Endothelial cell of hepatic sinusoid (primary cell): ENCODE data around the gene CDC42BPG.
"Not testable (repeated sequence)": the region's sequence is repeated elsewhere in the genome, so short reads cannot be mapped to it uniquely, and the experiment has no call there.

Experiments
- in situ Hi-C: cut with HindIII; loops from 2 replicates; pipeline ENCODE4 v1.10.0; 2017; ENCODE audit warnings: low sequenced_read_pairs

CDC42BPG gene

GRCh38 chr11:64836448-64837072 lies 7.9 kb downstream of the CDC42BPG start:
- in situ Hi-C loops = no loop called here

GRCh38 chr11:64835616-64836447 lies 8.6 kb downstream of the CDC42BPG start:
- in situ Hi-C loops = no loop called here

GRCh38 chr11:64834723-64835615 lies 9.5 kb downstream of the CDC42BPG start:
- in situ Hi-C loops = no loop called here

- in situ Hi-C loops = no loop called here
These were observed 10.3 kb downstream of the CDC42BPG start for GRCh38 chr11:64834031-64834722.

GRCh38 chr11:64833509-64833908 lies 10.9 kb downstream of the CDC42BPG start:
- in situ Hi-C loops = no loop called here

- in situ Hi-C loops = no loop called here
These were observed 11.3 kb downstream of the CDC42BPG start for GRCh38 chr11:64833198-64833502.

GRCh38 chr11:64832467-64833197 lies 11.8 kb downstream of the CDC42BPG start:
- in situ Hi-C loops = no loop called here

- in situ Hi-C loops = no loop called here
These were observed 13.0 kb downstream of the CDC42BPG start for GRCh38 chr11:64831411-64831891.

GRCh38 chr11:64829536-64830251 lies 14.8 kb downstream of the CDC42BPG start:
- in situ Hi-C loops = no loop called here

GRCh38 chr11:64827451-64827839 lies 17.0 kb downstream of the CDC42BPG start:
- in situ Hi-C loops = no loop called here

GRCh38 chr11:64826578-64827450 lies 17.6 kb downstream of the CDC42BPG start:
- in situ Hi-C loops = no loop called here

GRCh38 chr11:64826062-64826461 lies 18.4 kb downstream of the CDC42BPG start:
- in situ Hi-C loops = no loop called here

GRCh38 chr11:64823568-64824119 lies 20.8 kb downstream of the CDC42BPG start:
- in situ Hi-C loops = no loop called here

- in situ Hi-C loops = no loop called here
These were observed 27.0 kb downstream of the CDC42BPG start for GRCh38 chr11:64817476-64817875.

- in situ Hi-C loops = not testable (repeated sequence)
These were observed 29.0 kb downstream of the CDC42BPG start for GRCh38 chr11:64815433-64815832.

- in situ Hi-C loops = no loop called here
These were observed 29.7 kb downstream of the CDC42BPG start for GRCh38 chr11:64814712-64815187.

- in situ Hi-C loops = no loop called here
These were observed 30.6 kb downstream of the CDC42BPG start for GRCh38 chr11:64813826-64814225.

GRCh38 chr11:64810891-64811272 lies 33.6 kb downstream of the CDC42BPG start:
- in situ Hi-C loops = no loop called here
